ENCODE data around the gene ATP6V0D1. TPM values are rescaled to one million over a fixed set of nuclear protein-coding genes. Genes with fewer than 3 reads are reported as not detected.

Gene ATP6V0D1
- total and polyA plus RNA-seq, 5 experiments from 2014 or later, result 33.3 to 89.6 (median 74.7) TPM

DNA sequence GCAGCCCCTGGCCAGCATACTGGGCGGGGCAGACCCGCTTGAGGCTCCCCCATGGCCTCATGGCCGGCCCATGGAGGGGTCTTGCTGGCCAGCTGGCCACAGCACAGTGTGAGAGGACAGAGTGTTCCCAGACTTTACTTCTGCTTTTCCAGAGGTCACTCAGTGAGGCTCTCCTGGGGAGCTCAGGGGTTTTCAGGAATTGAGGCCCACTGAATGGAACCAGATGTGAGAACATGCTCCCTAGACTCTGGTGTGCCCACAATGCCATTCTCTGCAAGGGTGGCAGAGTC lies 21.2 kb downstream of the ATP6V0D1 start:
- Mint-ChIP-seq H3K4me3 (no peak overlapping the region), H3K9me3 (no peaks in the 10 kb centered on the region)
- POLR2A ChIA-PET, result interaction anchor here (1.7 kb wide), 1 partner anchor 20 kb away, joined by 5 read pairs; the partner anchor contains the start of gene ATP6V0D1

DNA sequence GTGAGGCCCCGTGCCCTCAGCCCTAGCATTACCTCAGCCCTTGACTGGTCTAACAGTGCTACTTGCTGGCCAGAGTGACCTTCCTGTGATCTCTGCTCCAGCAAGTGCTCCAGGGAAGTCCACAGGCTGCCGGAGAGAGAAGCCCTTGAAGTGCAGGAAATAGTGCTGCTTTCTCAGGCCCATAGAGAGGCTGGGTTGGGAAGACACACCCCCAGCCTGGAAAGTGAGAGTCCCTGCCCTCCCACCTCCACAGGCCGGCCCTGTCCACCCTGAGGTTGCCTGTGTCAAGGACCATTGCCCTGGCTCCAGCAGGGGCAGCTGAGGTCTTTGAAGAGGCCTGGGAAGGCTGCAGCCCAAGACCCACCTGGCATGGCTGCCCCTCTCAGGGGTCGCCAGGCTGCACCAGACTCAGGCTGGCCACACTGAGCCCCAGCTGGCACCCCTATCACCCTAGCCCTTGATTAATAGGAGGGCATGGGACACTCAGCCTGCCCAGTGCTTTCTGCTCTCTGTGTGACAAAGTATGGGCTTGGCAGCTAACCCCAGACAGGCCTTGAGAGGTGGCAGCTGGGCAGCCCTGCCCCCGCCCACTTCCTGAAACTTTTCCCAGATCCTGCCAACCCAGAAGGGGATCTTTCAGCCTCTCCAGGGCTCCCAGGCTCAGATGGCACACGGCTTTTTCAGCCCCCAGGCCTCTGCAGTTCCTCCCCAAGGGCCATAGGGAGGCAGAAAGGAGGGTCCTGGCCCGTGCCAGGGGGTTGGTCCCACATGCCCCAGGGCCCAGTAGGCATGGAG lies 21.7 kb downstream of the ATP6V0D1 start:
- Mint-ChIP-seq H3K4me3 (no peak overlapping the region), H3K9me3 (no peaks in the 10 kb centered on the region), H3K27ac (peak overlapping the region in 6 of 10 donors; percentile 6 to 80 (median 42)), H3K4me1 (peaks cover 24 to 54% (median 43%) of the 10 kb centered on the region in 4 donors), H3K36me3 (peaks cover 0 to 10% (median 0%) of the 10 kb centered on the region in 3 donors), H3K27me3 (no peaks in the 10 kb centered on the region)
- DNase-seq, result no peak
- ATAC-seq, result no peak
- POLR2A ChIA-PET, result interaction anchor here (1.7 kb wide), 1 partner anchor 21 kb away, joined by 5 read pairs; the partner anchor contains the start of gene ATP6V0D1

More for the DNA sequence above, 21.2 kb downstream of the ATP6V0D1 start:
- Mint-ChIP-seq H3K4me1 (peaks cover 23 to 58% (median 45%) of the 10 kb centered on the region in 4 donors), H3K27ac (no peak overlapping the region), H3K27me3 (no peaks in the 10 kb centered on the region), H3K36me3 (peaks cover 0 to 8% (median 0%) of the 10 kb centered on the region in 3 donors)
- DNase-seq, result no peak
- ATAC-seq, result no peak

DNA sequence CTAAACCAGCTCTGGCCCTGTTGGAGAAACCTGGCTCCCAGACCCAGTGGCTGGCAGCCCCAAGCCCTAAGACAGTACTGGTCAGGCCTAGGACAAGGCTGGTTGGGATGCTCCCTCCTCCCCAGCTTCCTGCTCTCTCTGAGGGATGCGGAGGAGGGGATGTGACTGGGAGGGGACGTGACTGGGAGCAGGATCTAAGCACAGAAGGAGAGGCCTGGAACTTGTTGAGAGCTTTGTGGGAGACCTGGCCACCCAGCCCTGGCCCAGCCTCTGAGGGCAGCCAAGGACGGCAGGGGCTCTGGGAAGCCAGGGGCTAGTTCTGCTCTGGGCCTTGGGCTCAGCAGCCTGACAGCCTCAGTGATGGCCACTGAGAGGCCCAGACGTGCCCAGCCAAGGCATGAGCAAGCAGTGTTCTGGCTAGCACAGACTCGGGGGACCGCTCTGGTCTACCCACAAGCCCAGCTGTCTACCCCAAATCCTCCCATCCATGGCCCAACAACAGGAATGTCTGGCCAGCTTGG lies 22.8 kb downstream of the ATP6V0D1 start:
- H3K4me3 Mint-ChIP-seq, result no peak overlapping the region
- POLR2A ChIA-PET, result no interaction called here
- no peak for ATAC-seq
- H3K9me3 Mint-ChIP-seq, result no peaks in the 10 kb centered on the region
- H3K36me3 Mint-ChIP-seq, result peaks cover 0 to 15% (median 1%) of the 10 kb centered on the region in 3 donors
- H3K4me1 Mint-ChIP-seq, result peaks cover 26 to 50% (median 36%) of the 10 kb centered on the region in 4 donors
- no peak for DNase-seq
- H3K27me3 Mint-ChIP-seq, result no peaks in the 10 kb centered on the region
- H3K27ac Mint-ChIP-seq, result peak overlapping the region in 1 of 10 donors; percentile 80

DNA sequence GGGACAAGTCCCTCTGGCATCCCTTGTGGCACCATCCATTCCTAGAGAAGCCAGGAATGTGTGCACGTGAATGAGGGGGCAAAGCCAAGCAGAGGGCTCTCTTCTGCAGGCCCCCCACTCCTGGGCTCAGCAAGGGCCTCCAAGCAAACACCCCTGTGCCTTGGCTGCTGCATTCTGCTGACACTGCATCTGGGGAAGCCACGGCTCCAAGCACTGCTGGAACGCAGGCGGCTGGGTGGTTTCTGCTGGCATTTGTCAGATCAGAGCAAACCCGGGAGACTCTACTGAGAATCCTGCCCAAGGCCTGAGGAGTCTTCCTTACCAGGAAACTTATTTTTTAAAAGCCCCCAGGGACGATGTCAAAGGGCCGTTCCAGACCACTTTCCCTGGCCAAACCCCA lies 23.3 kb downstream of the ATP6V0D1 start:
- H3K4me1 Mint-ChIP-seq, result peaks cover 26 to 45% (median 33%) of the 10 kb centered on the region in 4 donors
- peak overlapping the region in 1 of 10 donors; percentile 5 for H3K27ac Mint-ChIP-seq
- ATAC-seq (no peak), DNase-seq (no peak)
- POLR2A ChIA-PET, result no interaction called here
- H3K27me3 Mint-ChIP-seq, result no peaks in the 10 kb centered on the region
- H3K36me3 Mint-ChIP-seq, result peaks cover 0 to 18% (median 3%) of the 10 kb centered on the region in 3 donors
- no peaks in the 10 kb centered on the region for H3K9me3 Mint-ChIP-seq
- no peak overlapping the region for H3K4me3 Mint-ChIP-seq

DNA sequence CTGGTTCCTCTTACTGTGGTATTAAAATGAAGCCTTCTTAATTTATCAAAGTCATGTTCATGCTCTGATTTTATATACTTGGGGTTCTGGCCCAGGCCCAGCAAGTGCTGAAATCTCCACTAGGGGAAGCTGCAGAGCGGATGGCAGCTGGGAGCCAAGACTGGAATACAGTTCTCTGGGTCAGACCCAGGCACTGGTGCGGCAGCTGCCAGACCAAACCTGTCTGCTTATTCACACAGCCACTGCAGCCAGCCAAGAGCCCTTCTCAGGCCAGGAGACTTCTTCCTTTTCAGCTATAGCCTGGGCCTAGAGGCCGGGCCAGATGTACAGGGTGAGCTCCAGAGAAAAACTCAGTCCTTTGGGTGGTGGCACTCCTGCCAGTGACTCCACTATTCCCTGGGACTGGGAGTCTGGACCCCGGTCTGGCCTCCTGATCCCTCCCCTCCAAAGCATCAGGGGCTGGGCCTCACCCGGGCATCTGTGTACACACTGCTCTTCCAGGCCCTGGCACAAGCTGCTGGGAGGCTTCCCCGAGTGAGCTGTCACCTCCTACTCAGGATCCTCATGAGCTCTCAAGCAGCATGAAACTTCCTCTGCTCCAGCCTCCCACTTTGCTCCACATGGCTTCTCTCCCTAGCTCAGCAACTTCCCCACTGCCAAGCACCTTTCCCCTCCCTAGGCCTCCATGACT lies 24.4 kb downstream of the ATP6V0D1 start:
- Mint-ChIP-seq H3K27me3 (no peaks in the 10 kb centered on the region), H3K4me1 (peaks cover 25 to 40% (median 32%) of the 10 kb centered on the region in 4 donors), H3K27ac (peak overlapping the region in 6 of 10 donors; percentile 2 to 83 (median 40)), H3K36me3 (peaks cover 0 to 15% (median 3%) of the 10 kb centered on the region in 3 donors), H3K4me3 (no peak overlapping the region), H3K9me3 (no peaks in the 10 kb centered on the region)
- ATAC-seq (no peak), DNase-seq (no peak)
- POLR2A ChIA-PET, result no interaction called here

DNA sequence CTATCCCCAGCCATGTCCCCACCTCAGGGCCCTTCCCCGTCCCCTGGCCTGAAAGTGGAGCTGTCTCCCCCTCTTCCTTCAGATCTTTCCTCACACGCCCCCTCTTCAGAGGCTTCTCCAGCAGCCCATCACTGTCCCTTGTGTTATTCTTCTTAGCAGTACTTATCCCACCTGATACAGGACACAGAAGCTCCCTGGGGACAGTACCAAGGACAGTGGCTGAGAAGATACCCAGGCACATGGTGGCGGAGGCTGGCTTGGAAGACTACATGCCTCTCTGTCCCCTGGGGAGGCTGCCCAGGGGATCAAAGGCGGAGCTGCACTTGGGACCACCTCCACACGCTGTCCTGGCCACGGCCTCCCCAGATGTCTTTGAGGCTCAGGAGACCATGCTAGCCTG lies 26.1 kb downstream of the ATP6V0D1 start:
- H3K27ac Mint-ChIP-seq, result peak overlapping the region in 4 of 10 donors; percentile 40 to 76 (median 56)
- no peak for DNase-seq
- no peak for ATAC-seq
- no peaks in the 10 kb centered on the region for H3K27me3 Mint-ChIP-seq
- peaks cover 0 to 29% (median 3%) of the 10 kb centered on the region in 3 donors for H3K36me3 Mint-ChIP-seq
- no peak overlapping the region for H3K4me3 Mint-ChIP-seq
- no peaks in the 10 kb centered on the region for H3K9me3 Mint-ChIP-seq
- POLR2A ChIA-PET, result no interaction called here
- H3K4me1 Mint-ChIP-seq, result peaks cover 25 to 38% (median 29%) of the 10 kb centered on the region in 4 donors

DNA sequence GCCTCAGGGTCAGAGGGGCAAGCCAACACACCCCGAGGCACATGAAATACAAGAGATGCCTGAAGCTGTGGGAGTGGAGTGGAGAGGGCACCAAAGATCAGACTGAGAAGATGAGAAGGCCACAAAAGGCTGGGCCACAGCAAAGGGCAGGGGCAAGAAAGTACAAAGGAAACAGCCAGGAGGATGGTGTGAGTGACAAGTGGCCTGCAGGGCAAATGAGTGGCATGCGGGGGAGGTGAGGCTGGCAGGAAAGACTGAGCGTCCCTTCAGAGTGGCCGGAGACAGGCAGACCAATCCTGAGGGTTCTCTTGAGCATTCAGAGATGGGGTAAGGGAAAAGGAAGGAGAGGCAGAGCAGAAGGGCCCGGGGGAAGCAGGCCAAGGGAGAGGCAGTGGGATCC lies 26.9 kb downstream of the ATP6V0D1 start:
- Mint-ChIP-seq H3K27ac (peak overlapping the region in 5 of 10 donors; percentile 7 to 79 (median 47)), H3K36me3 (peaks cover 0 to 33% (median 3%) of the 10 kb centered on the region in 3 donors), H3K27me3 (no peaks in the 10 kb centered on the region), H3K4me1 (peaks cover 25 to 45% (median 31%) of the 10 kb centered on the region in 4 donors), H3K4me3 (no peak overlapping the region), H3K9me3 (no peaks in the 10 kb centered on the region)
- POLR2A ChIA-PET, result no interaction called here
- DNase-seq (no peak), ATAC-seq (no peak)

DNA sequence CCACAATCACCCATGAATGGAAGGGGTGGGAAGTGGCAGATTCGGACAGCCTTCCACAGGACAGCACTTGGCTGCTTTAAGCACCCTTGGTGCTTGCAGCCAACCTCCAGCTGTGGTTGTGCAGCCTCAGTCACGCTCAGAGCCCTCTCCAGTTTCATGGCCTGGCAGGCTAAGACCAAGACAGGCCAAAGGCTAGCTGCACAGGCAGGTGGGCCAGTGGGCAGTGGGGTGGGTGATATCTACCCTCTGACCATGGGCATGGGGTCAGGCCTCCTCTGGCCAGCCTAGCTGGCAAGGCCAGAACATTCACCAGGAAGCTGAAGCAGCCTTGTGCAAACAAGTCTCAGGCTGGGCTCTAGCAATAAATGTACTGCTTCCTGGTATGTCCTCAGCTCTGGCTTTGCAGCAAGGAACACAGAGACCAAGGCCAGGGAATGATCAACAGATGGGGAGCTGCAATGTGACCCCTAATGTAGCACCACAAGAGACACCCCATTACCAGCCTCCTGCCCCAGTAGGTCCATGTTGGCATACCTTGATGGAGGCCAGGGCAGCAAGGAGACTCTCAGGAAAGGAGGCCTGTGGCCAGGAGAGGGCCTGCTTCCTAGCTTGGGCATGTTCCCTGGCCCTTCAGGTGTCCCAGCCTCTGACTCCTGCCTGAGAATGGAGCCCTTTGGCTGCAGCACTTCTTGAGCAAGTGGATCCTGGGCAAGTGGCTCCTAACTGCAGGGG lies 29.1 kb downstream of the ATP6V0D1 start:
- DNase-seq (no peak), ATAC-seq (no peak)
- Mint-ChIP-seq H3K4me1 (peaks cover 17 to 36% (median 22%) of the 10 kb centered on the region in 4 donors), H3K4me3 (no peak overlapping the region), H3K9me3 (no peaks in the 10 kb centered on the region), H3K27me3 (no peaks in the 10 kb centered on the region), H3K27ac (no peak overlapping the region), H3K36me3 (peaks cover 0 to 43% (median 3%) of the 10 kb centered on the region in 3 donors)
- POLR2A ChIA-PET, result no interaction called here

DNA sequence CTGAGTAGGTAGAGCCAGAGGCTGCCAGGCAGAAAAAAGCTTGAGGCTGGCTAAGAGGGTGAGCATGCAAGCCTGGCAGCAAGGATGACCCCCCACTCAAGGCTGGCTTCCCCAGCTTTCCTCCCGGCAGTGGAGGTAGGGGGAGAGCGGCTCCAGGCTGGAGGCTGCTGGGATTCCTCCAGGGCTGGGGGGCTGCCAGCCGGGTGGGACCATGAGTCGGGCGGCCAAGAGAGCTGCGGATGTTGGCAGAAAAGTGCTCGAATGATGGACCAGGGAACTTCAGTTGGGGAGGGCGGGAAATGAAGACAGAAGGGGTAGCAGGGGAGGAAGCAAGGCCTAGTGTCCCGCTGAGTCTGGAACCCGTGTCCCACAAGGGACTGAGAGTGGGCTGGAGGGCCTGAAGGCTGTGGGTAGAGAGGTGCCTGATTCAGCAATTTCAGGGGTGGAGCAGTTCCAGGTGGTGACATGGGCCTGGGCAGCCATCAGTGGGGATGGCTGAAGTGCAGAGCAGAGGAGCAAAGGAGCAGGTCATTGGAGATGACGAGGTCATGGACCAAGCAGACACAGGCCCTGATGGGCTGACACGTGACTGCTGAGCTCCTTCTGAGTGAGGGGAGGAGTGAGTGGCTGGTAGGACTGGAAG lies 29.8 kb downstream of the ATP6V0D1 start:
- H3K27ac Mint-ChIP-seq, result peak overlapping the region in 1 of 10 donors; percentile 37
- no peak overlapping the region for H3K4me3 Mint-ChIP-seq
- peaks cover 12 to 36% (median 21%) of the 10 kb centered on the region in 4 donors for H3K4me1 Mint-ChIP-seq
- POLR2A ChIA-PET, result no interaction called here
- ATAC-seq, result no peak
- peaks cover 0 to 47% (median 3%) of the 10 kb centered on the region in 3 donors for H3K36me3 Mint-ChIP-seq
- no peak for DNase-seq
- H3K9me3 Mint-ChIP-seq, result no peaks in the 10 kb centered on the region
- no peaks in the 10 kb centered on the region for H3K27me3 Mint-ChIP-seq

DNA sequence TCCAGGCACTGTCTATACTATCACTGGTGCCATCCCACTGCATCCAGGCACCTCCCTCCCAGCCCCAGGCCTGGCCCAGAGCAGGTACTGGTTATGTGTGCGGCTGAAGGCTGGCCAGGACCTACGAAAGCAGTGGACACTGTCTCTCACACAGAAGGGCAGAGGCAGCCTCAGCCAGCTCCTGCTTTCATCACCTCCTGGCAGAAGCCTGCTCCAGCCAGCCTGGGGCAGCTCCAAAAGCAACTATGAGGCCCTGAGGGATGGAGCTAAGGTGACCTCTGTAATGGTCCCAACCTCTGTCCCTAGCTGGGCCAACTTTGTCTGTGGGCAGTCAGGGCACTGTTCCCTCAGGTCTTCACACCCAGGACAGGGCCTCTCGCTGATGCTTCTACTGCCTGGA lies 31.2 kb downstream of the ATP6V0D1 start:
- Mint-ChIP-seq H3K4me1 (peaks cover 4 to 24% (median 16%) of the 10 kb centered on the region in 4 donors), H3K27me3 (no peaks in the 10 kb centered on the region), H3K27ac (peak overlapping the region in 2 of 10 donors; percentile 16 to 53), H3K9me3 (no peaks in the 10 kb centered on the region), H3K4me3 (no peak overlapping the region), H3K36me3 (peaks cover 0 to 51% (median 3%) of the 10 kb centered on the region in 3 donors)
- POLR2A ChIA-PET, result no interaction called here
- DNase-seq (no peak), ATAC-seq (no peak)

DNA sequence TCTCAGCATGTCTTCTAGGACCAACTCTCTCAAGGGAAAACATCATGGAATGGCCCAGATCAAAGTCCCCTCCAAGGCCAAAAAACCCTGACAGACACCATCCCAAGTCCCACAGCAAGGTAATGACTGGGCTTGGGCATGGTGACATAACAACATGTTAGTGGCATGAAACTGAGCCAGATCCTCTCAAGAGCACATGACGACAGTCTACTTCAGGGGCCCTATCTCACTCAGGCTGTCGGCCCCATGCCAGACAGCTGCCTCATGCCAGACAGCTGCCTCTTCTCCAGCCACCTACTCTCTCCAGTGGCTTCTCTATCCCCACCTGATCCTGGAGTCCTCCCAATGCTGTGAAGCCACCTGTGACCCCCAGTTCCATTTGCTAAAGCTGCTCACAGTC lies 31.6 kb downstream of the ATP6V0D1 start:
- no peak overlapping the region for H3K4me3 Mint-ChIP-seq
- peak overlapping the region in 2 of 10 donors; percentile 16 to 53 for H3K27ac Mint-ChIP-seq
- H3K36me3 Mint-ChIP-seq, result peaks cover 0 to 51% (median 3%) of the 10 kb centered on the region in 3 donors
- DNase-seq (no peak), ATAC-seq (no peak)
- POLR2A ChIA-PET, result no interaction called here
- H3K27me3 Mint-ChIP-seq, result no peaks in the 10 kb centered on the region
- no peaks in the 10 kb centered on the region for H3K9me3 Mint-ChIP-seq
- H3K4me1 Mint-ChIP-seq, result peaks cover 4 to 24% (median 16%) of the 10 kb centered on the region in 4 donors

DNA sequence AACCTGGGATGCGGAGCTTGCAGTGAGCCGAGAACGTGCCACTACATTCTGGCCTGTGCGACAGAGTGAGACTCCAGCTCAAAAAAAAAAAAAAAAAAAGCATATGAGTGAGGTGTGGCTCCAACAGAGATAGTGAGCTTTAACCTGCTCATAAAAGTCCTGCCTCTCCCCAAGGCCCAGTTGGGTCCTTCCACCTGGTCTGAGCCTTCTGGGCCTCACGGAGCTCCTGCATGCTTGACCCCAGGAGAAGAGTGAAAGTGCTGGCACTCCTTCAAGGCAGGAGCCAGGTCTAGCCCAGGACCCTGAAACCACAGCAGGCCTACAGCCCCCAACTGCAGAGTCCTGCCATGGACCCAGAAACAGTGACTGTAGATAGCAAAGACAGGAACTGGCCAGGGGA lies 32.4 kb downstream of the ATP6V0D1 start:
- Mint-ChIP-seq H3K27me3 (no peaks in the 10 kb centered on the region), H3K9me3 (no peaks in the 10 kb centered on the region), H3K27ac (no peak overlapping the region), H3K36me3 (peaks cover 0 to 47% (median 3%) of the 10 kb centered on the region in 3 donors), H3K4me3 (no peak overlapping the region), H3K4me1 (peaks cover 4 to 24% (median 14%) of the 10 kb centered on the region in 4 donors)
- POLR2A ChIA-PET, result no interaction called here
- DNase-seq (no peak), ATAC-seq (no peak)

Measured in naive thymus-derived CD8-positive, alpha-beta T cell (primary cell).